Limb (tissue), 2 donors: ENCODE results near the gene SRSF7.
A peak's percentile ranks its signal among the peaks of the same experiment; 100 is the strongest.
"Not testable (repeated sequence)": the region's sequence is repeated elsewhere in the genome, so short reads cannot be mapped to it uniquely, and the experiment has no call there.

Experiments
- DNase-seq, 2 donors: peaks; one replicate each; pipeline ENCODE4 v3.0.0-alpha.2; 2016; ENCODE audit errors: extremely low spot score in 2 of 2

Gene SRSF7

GRCh38 chr2:38754506-38754905 is 3.3 kb upstream of the SRSF7 start:
- no peak for DNase-seq

DNA sequence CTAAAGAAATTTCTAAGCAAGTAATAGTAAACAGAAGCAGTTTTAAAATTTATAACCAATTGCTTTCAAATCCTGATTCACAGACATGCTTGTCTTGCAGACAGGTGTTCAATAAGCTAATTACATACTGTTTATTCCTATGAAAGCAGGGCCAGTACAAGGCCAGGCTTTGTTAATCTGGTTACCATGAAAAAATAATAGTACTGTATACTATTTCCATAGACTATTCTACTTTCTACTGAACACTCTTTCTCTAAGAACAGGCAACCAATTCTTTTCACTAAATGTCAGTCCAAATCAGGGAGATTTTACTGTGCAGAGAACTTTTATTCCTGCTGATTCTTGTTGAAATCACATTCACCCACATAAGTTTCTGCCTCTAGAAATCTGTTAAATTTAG is 2.9 kb upstream of the SRSF7 start:
- no peak for DNase-seq

DNA sequence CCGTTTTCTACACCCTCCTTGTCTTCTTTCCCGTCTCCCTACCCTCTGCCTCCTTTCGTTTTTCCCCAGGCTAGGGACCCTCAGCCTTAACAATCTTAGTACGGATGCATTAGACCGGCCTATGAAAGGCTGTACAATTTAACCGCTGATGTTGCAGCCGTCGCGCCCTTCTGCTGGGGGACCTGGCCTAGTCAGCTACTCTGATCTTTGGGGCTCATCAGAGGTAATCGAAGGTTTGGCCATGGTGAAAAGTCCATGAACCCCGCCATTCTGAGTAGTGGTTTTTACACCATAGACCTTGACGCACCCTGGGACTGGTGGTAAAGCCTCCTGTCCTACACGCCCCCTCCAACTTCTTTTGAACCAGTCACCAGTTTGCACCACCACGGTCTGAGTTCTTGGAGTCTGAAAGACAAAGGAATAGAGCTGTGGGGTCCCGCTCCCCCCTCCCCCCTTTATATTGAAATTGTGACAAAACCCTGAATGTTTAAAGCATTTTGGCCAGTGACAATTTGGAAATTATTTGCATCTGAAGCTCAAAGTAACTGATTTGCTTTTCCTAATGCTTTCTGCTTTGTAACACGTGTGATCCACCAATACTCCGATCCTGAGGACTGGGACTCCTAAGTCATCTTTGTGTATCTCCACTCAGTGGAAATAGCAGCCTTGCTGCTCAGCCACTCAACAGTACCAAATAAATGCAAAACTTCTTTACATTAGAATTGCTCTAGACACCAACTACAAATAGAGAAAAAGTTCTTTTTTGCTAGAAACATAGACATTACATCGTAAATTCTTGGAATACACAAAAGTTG is 642 bp upstream of the SRSF7 start:
- peak in 1 of 2 donors; percentile 48 for DNase-seq

- peak; percentile 65 to 76 for DNase-seq
These were observed 910 bp downstream of the SRSF7 start for GRCh38 chr2:38750011-38750890.

DNA sequence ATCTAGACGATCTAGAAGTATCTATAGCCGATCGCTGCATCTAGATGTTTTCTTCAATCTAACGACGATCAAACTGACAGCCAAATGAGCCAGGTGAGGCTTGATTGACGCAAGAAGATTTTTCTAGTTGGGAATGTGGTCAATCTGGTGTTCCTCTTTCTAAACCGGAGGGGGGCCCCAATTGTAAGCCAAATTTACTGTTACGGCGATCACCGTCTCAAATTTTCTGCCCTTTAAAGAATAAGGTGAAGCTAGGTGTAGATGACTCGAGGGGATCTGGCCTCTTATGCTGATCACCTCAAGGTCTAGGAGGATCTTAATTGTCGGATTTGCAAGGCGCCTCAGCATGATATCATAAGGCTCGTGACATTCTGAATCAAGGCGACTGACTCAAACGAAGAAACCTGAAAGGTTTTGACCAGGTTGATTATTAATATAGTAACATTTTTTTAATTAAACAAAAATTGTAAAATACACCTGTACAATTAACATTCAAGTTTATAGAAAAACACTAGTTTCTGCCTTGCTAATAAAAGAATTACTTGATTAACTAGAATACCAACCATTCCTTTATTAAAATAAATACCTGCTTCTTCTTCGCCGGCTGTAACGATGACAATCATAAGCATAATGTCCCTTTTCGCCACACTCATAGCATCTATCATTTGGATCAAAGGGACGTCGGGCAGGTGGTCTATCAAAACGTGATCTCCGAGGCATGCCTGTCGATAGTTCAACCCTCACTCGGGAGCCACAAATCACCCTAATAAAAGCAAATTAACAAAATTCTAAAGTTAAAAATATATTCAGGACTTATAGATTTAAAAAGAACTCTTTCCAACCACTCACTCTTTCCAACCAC is 2.0 kb downstream of the SRSF7 start:
- DNase-seq: no peak

- DNase-seq: no peak
These were observed 2.8 kb downstream of the SRSF7 start for GRCh38 chr2:38748391-38748790.

- DNase-seq: no peak
These were observed 3.3 kb downstream of the SRSF7 start for GRCh38 chr2:38747819-38748218.

DNA sequence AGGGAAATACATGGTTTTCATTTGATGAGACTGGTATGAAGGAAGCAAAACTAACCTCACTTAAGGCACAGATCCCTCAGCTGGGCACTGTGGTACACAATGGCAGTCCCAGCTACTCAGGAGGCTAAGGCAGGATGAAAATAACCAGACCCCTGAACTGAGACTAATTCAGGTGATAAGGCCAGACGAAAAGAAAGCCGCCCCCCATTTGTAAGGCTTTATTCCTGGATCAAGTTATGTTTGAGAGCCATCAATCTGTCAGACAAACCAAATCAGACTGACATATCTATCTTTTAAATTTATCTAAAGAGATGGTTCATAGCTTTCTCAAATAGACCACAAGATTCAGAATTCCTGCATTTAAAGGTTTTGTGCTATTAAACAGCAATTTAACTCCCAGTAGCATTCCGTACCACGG is 4.1 kb downstream of the SRSF7 start:
- no peak for DNase-seq

DNA sequence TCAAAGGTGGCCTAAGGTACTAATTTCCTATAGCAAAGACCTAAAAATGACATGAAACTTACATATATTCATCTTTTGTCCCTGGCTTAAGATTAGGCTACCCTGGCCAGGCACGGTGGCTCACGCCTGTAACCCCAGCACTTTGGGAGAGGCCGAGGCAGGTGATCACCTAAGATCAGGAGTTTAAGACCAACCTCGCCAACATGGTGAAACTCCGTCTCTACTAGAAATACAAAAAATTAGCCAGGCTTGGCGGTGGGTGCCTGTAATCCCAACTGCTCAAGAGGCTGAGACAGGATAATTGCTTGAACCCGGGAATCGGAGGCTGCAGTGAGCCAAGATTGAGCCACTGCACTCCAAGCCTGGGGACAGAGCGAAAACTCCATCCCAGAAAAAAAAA is 5.9 kb downstream of the SRSF7 start:
- DNase-seq: no peak

GRCh38 chr2:38744399-38744780 is 6.8 kb downstream of the SRSF7 start:
- no peak for DNase-seq

DNA sequence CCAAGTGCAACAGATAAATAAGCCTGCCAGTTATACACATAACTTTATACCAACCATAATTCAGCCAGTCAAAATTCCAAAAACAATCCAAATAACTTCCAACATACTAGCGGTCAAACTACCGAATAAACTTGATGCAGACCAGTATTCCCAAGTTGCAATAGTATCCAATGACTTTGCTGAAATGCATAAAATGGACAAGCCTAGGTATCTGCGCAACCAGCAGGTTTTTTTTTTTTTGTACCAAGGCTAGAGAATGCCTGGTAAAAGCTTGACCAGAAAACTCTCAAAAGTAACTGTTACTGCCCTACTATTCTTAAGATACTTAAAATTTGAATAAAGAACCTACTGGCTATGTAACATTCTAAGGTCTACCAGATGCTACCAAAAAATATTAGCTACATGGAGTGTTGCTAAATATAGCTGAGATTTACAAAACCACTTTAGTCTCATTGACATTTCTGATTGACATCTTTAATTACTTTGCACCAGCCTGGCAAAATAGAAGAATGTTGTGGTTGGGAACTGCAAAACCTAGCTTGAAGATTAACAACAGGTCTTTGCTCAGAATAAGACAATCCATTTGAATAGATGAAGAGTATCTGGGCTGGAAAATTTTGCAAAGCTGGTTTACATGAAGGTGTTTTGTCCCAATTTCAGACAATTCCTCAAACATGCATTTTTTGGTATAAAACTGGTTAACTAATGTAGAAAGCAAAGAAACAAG is 7.3 kb downstream of the SRSF7 start:
- no peak for DNase-seq

DNA sequence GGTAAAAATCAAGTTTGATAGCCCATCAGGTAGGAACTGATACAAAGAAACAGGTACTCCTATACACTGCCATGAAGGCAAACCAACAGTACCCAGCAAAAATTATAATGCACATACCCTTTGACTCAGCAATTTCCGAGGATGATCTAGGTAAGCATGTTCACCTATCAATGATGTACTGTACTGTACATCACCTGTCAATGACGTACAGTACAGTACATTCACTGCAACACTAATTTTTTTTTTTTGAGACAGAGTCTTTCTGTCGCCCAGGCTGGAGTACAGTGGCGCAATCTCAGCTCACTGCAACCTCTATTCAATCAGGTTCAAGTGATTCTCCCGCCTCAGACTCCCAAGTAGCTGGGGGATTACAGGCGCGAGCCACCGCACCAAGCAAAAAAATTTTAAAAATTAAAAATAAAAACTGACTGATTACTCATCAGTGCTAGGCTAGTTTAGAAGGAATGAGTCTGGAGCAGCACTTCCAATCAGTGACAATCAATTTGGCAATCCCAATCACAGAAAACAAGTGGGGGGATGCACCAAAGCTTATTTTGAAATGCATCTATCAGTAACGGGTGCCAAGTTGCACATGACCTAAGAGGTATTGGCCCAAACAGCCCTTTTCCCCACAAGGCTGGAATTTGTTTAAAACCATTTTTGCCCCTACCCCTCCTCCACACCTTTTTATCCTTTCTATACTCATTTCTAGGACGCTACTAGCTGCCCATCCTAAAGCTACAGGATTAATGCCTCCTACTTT is 8.2 kb downstream of the SRSF7 start:
- DNase-seq: no peak

DNA sequence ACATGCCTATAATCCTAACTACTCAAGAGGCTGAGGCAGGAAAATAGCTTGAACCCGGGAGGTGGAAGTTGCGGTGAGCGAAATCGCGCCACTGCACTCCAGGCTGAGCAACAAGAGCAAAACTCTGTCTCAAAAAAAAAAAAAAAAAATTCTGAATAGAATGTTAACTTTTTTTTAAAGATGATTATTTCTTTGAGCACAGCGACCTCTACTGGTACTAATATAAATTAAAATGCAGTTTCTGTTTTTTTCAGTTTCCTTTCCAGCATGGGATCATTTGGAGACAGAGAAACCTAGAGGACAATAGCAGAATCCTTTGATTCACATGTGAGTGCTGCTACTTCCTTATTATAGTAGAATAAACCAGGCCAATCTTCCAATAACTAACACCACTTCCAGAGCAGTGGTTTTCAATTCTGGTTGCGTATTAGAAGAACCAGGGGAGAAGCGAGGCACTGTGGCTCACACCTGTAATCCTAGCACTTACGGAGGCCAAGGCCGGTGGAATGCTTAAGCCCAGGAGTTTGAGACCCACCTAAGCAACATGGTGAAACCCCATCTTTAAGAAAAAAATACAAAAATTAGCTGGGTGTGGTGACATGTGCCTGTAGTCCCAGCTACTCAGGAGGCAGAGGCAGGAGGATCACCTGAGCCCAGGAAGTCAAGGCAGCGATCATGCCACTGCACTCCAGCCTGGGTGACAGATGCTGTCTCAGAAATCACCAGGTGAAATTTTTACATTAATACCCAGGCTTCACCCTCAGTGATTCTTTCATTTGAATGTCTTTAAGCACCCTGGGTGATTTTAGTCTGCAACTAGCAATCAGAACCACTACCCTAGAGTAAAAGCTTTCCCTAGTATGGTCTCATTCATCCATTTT is 10.1 kb downstream of the SRSF7 start:
- DNase-seq: peak in 1 of 2 donors; percentile 55

DNA sequence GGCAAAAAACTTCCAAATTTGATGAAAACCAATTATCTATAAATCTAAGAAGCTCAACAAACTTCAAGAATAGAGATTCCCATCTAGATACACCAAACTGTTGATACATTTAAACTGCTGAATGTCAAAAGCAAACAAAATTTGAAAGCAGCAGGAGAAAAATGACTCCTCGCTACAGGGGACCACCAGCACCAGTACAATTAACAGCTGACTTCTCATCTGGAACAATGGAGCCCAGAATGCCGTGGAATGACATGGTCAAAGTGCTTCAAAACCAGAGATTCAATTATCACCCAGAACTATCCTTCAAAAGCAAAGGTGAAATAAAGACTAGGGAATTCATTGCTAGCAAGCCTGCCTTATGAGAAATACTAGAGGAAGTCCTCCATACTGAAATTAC is 11.6 kb downstream of the SRSF7 start:
- no peak for DNase-seq

- DNase-seq: no peak
These were observed 13.2 kb downstream of the SRSF7 start for GRCh38 chr2:38737925-38738324.

GRCh38 chr2:38737000-38737698 is 14.0 kb downstream of the SRSF7 start:
- not testable (repeated sequence) for DNase-seq

- no peak for DNase-seq
These were observed 15.2 kb downstream of the SRSF7 start for GRCh38 chr2:38735999-38736320.

GRCh38 chr2:38734299-38735058 is 16.7 kb downstream of the SRSF7 start:
- DNase-seq: no peak
